ENCODE measurements around the gene KRTAP12-1. TPM values are rescaled to one million over a fixed set of nuclear protein-coding genes. Genes with fewer than 3 reads are reported as not detected.
A peak's percentile ranks its signal among the peaks of the same experiment; 100 is the strongest.

The KRTAP12-1 gene
- total RNA-seq, 2 experiments from 2014 or later = not detected

DNA sequence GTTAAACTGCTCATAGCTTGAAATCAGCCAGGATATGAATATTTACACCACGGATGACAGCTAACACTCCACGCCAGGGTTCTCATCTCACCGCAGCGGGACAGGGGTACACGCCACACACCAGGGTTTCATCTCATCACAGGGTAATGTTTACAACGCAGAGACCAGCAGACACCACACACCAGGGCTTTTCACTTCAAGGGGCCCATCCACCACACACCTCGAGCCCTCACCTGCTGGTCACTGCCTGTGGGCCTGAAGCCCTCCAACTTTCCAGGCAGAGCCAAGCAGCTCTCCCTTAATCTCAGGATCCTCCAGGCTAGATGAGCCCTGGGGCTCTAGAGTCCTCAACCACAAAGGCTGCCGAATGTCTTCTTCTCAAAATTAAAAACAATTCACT is 13.7 kb upstream of the KRTAP12-1 start:
- H3K9me3 Mint-ChIP-seq = peaks cover 5% of the 10 kb centered on the region
- ChIA-PET POLR2A (no interaction called here), CTCF (no interaction called here)
- Histone ChIP-seq H3K4me1 (ENCODE audit: insufficient read depth, low read length) (peaks cover 5% of the 10 kb centered on the region), H3K27ac (ENCODE audit: low read depth in 1 of 2, low read length in 2 of 2) (no peak overlapping the region), H3K36me3 (ENCODE audit: insufficient read depth, low read length) (no peaks in the 10 kb centered on the region), H3K9me3 (ENCODE audit: control insufficient read depth in 1 of 2, insufficient read depth in 1 of 2, low read length in 2 of 2) (peaks cover 11% of the 10 kb centered on the region in 2 experiments), H3K27me3 (ENCODE audit: control insufficient read depth in 1 of 2, insufficient read depth in 2 of 2, low read length in 2 of 2) (peaks cover 24 to 35% of the 10 kb centered on the region in 2 experiments), H3K4me3 (ENCODE audit: low read length) (no peak overlapping the region)
- H3K4me1 Mint-ChIP-seq (ENCODE audit: low read depth) = peaks cover 19% of the 10 kb centered on the region
- H3K27ac Mint-ChIP-seq = no peak overlapping the region
- no peaks in the 10 kb centered on the region for H3K36me3 Mint-ChIP-seq (ENCODE audit: low read depth)
- DNase-seq = no peak
- peaks cover 57% of the 10 kb centered on the region for H3K27me3 Mint-ChIP-seq
- intact Hi-C loops (cut with DNase I, micrococcal nuclease) = no loop called here
- H3K4me3 Mint-ChIP-seq = no peak overlapping the region
- no peak for TF ChIP-seq CTCF (IDR thresholded peaks at IDR 0.05)
- ATAC-seq (ENCODE audit: poor library complexity) = no peak

DNA sequence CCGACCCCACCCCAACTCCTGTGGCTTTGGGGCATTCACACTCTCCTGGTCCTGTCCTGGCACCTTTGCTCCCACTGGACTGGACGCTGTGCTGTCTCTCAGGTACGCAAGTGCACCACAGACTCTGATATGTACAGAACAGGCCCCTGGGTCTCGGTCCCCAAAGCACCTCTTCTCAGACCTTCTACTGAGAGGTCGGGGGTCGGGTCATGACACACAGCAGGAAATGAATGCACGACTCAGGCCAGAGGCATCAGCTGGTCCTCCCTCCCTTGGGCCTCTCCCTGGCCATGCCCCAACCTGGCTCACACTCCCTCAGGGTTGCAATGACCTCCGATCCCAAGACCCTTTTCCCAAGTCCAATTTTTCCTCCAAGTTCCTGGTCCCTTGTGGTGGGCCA is 13.2 kb upstream of the KRTAP12-1 start:
- ChIA-PET CTCF (no interaction called here), POLR2A (interaction anchor here (1.0 kb wide), 1 partner anchor 38 kb away, joined by 4 read pairs; the partner anchor contains the start of gene KRTAP12-3)
- H3K9me3 ChIP-seq (ENCODE audit: control insufficient read depth in 1 of 2, insufficient read depth in 1 of 2, low read length in 2 of 2) = peaks cover 11% of the 10 kb centered on the region in 2 experiments
- H3K9me3 Mint-ChIP-seq = peaks cover 5% of the 10 kb centered on the region
- H3K4me1 Mint-ChIP-seq (ENCODE audit: low read depth) = peaks cover 19% of the 10 kb centered on the region
- H3K27ac ChIP-seq (ENCODE audit: low read depth in 1 of 2, low read length in 2 of 2) = no peak overlapping the region
- TF ChIP-seq CTCF (IDR thresholded peaks at IDR 0.05) = no peak
- intact Hi-C loops (cut with DNase I, micrococcal nuclease) = no loop called here
- peaks cover 20 to 30% of the 10 kb centered on the region in 2 experiments for H3K27me3 ChIP-seq (ENCODE audit: control insufficient read depth in 1 of 2, insufficient read depth in 2 of 2, low read length in 2 of 2)
- H3K27me3 Mint-ChIP-seq = peaks cover 55% of the 10 kb centered on the region
- no peaks in the 10 kb centered on the region for H3K36me3 Mint-ChIP-seq (ENCODE audit: low read depth)
- no peaks in the 10 kb centered on the region for H3K36me3 ChIP-seq (ENCODE audit: insufficient read depth, low read length)
- H3K4me1 ChIP-seq (ENCODE audit: insufficient read depth, low read length) = peaks cover 5% of the 10 kb centered on the region
- H3K27ac Mint-ChIP-seq = no peak overlapping the region
- ATAC-seq (ENCODE audit: poor library complexity) = no peak
- no peak overlapping the region for H3K4me3 Mint-ChIP-seq
- DNase-seq = no peak
- H3K4me3 ChIP-seq (ENCODE audit: low read length) = no peak overlapping the region

DNA sequence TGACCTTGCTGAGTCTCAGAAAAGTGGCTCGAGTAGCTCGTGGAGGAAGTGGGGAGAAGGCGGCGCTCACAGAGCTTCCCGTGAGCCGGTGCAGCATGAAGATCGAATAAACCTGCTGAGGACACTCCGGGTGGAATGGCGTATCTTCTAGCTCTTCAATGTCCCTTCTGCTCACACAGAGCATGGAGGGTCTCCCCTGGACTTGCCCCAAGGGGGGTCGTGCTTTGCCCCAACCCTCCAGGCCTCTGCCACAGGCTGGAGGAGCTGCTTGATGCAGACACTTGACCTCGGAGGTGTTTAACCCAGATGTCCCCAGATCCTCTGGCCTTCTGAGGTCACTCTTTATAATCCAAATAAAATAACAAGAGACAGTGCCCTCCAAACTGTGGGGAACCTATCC is 12.8 kb upstream of the KRTAP12-1 start:
- TF ChIP-seq CTCF (IDR thresholded peaks at IDR 0.05) = no peak
- no peak overlapping the region for H3K27ac Mint-ChIP-seq

More for the DNA sequence above, 12.8 kb upstream of the KRTAP12-1 start:
- ChIA-PET CTCF (no interaction called here), POLR2A (interaction anchor here (1.0 kb wide), 1 partner anchor 37 kb away, joined by 4 read pairs; the partner anchor contains the start of gene KRTAP12-3)
- intact Hi-C loops (cut with DNase I, micrococcal nuclease) = no loop called here
- Histone ChIP-seq H3K9me3 (ENCODE audit: control insufficient read depth in 1 of 2, insufficient read depth in 1 of 2, low read length in 2 of 2) (peaks cover 11% of the 10 kb centered on the region in 2 experiments), H3K4me3 (ENCODE audit: low read length) (no peak overlapping the region), H3K27me3 (ENCODE audit: control insufficient read depth in 1 of 2, insufficient read depth in 2 of 2, low read length in 2 of 2) (peaks cover 18 to 26% of the 10 kb centered on the region in 2 experiments), H3K4me1 (ENCODE audit: insufficient read depth, low read length) (peaks cover 5% of the 10 kb centered on the region), H3K36me3 (ENCODE audit: insufficient read depth, low read length) (no peaks in the 10 kb centered on the region), H3K27ac (ENCODE audit: low read depth in 1 of 2, low read length in 2 of 2) (no peak overlapping the region)
- H3K9me3 Mint-ChIP-seq = peaks cover 5% of the 10 kb centered on the region
- peaks cover 19% of the 10 kb centered on the region for H3K4me1 Mint-ChIP-seq (ENCODE audit: low read depth)
- ATAC-seq (ENCODE audit: poor library complexity) = no peak
- no peaks in the 10 kb centered on the region for H3K36me3 Mint-ChIP-seq (ENCODE audit: low read depth)
- no peak overlapping the region for H3K4me3 Mint-ChIP-seq
- H3K27me3 Mint-ChIP-seq = peaks cover 51% of the 10 kb centered on the region
- peak in 2 of 14 experiments; percentile 10 to 13 for DNase-seq
